Measurements from ENCODE around the gene XIRP1.

DNA sequence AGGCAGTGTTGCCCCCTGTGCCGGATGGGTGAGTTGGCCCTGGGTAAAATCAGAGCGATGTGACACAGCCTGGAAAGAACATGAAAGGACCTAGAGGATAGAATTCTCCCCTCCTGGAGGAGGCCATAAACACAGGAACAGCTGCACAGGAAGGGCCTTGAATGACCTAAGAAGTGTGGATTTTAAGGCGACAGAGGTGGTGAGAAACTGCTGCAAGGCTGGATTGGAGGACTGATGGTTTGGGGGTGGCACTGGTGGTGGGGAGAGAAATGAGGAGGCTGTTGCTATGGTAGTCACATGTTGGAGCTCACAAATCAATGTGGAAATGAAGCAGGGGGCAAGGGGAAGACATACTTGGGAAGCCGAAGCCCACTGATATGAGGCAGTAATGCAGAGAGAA lies 13.8 kb downstream of the XIRP1 start:
- TF ChIP-seq, protein P1, sequence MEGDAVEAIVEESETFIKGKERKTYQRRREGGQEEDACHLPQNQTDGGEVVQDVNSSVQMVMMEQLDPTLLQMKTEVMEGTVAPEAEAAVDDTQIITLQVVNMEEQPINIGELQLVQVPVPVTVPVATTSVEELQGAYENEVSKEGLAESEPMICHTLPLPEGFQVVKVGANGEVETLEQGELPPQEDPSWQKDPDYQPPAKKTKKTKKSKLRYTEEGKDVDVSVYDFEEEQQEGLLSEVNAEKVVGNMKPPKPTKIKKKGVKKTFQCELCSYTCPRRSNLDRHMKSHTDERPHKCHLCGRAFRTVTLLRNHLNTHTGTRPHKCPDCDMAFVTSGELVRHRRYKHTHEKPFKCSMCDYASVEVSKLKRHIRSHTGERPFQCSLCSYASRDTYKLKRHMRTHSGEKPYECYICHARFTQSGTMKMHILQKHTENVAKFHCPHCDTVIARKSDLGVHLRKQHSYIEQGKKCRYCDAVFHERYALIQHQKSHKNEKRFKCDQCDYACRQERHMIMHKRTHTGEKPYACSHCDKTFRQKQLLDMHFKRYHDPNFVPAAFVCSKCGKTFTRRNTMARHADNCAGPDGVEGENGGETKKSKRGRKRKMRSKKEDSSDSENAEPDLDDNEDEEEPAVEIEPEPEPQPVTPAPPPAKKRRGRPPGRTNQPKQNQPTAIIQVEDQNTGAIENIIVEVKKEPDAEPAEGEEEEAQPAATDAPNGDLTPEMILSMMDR (conservative IDR thresholded peaks at IDR 0.05 in 1 of 2, IDR thresholded peaks at IDR 0.05 in 1 of 2; ENCODE audit: low read depth in 1 of 2, low read length in 2 of 2): no peak
- no peak for TF ChIP-seq EZH2 (IDR thresholded peaks at IDR 0.05; ENCODE audit: low read length, missing control alignments)

Measured in fibroblast of lung (primary cell).